HepG2 (cell line): Measurements from ENCODE around the gene NEDD4. TPM values are rescaled to one million over a fixed set of nuclear protein-coding genes. Genes with fewer than 3 reads are reported as not detected.

Source experiments
- ATAC-seq: fragments of 200-7000 bp; cut with Tn5 transposase; 3 replicates; pipeline ENCODE4 v1.9.1; 2020; ENCODE audit warnings: mild to moderate bottlenecking, moderate library complexity
- BruUV-seq: library from RNA; stranded (reverse); fragments of 400-500 nt; replicated peaks from 2 replicates; lab custom pipeline; 2021; lab: Mats Ljungman, UMichigan
- CTCF ChIA-PET: fragments of 300-600 bp; formaldehyde crosslinking; extraction: SDS; loops from one replicate; lab custom pipeline; 2021; ENCODE audit warnings: low total read pairs, inconsistent platforms, low intra/inter-chr PET ratio; lab: Yijun Ruan, JAX
- POLR2A ChIA-PET: fragments of 350-600 bp; sonication (Branson Sonifier 250); formaldehyde crosslinking; loops from one replicate; lab custom pipeline; 2020; ENCODE audit warnings: antibody characterized with exemption, inconsistent platforms; lab: Yijun Ruan, JAX
- DNase-seq: peaks from one replicate; pipeline ENCODE4 v3.0.0-alpha.2; 2015; ENCODE audit warnings: low spot score
- FAIRE-seq: peaks from 3 replicates; lab custom pipeline; 2011; peaks lifted over from hg19 to GRCh38; lab: Jason Lieb, UNC
- H2AFZ ChIP-seq: one replicate; pipeline ENCODE4 v1.6.1; 2011; ENCODE audit warnings: low read length, inconsistent platforms
- H3K27ac ChIP-seq: fragments of 300-600 bp; 3 replicates; pipeline ENCODE4 v1.8.0; 2011; ENCODE audit warnings: mixed run types, mild to moderate bottlenecking, mixed read lengths, low read length, inconsistent platforms; ENCODE audit not compliant: insufficient read depth; ENCODE audit errors: extremely low read length
- H3K27me3 ChIP-seq, 2 experiments: fragments of 200-600 bp in 1 of 2; 2 replicates in 1 of 2; 3 replicates in 1 of 2; pipeline versions ENCODE4 v1.6.0 to v1.8.0; 2011; ENCODE audit warnings: low read length in 2 of 2, mild to moderate bottlenecking in 2 of 2, moderate library complexity in 2 of 2, inconsistent platforms in 1 of 2; ENCODE audit not compliant: insufficient read depth in 2 of 2, control insufficient read depth in 1 of 2
- H3K36me3 ChIP-seq, 2 experiments: fragments of 200-600 bp in 1 of 2; replicated peaks in 1 of 2; 2 replicates in 1 of 2; 3 replicates in 1 of 2; pipeline versions ENCODE4 v1.5.1 to v1.8.0; 2011; ENCODE audit warnings: low read length in 2 of 2, inconsistent platforms in 1 of 2; ENCODE audit not compliant: insufficient read depth in 2 of 2, control insufficient read depth in 1 of 2
- H3K4me1 ChIP-seq: 2 replicates; pipeline ENCODE4 v1.5.1; 2012; ENCODE audit warnings: low read length, inconsistent platforms; ENCODE audit not compliant: insufficient read depth
- H3K4me2 ChIP-seq: 2 replicates; pipeline ENCODE4 v1.6.0; 2011; ENCODE audit warnings: low read depth, low read length, inconsistent platforms
- H3K4me3 ChIP-seq, 3 experiments: fragments of 200-600 bp in 1 of 3; sonication (generic), shearing (Covaris generic) in 1 of 3; replicated peaks in 1 of 3; 2 replicates each; pipeline ENCODE4 v1.5.1; 2011 to 2016; ENCODE audit warnings: low read length in 3 of 3, inconsistent platforms in 2 of 3, low read depth in 2 of 3, mild to moderate bottlenecking in 2 of 3, control low read depth in 1 of 3, mixed read lengths in 1 of 3; ENCODE audit not compliant: insufficient read depth in 1 of 3
- H3K79me2 ChIP-seq: one replicate; pipeline ENCODE4 v1.6.1; 2011; ENCODE audit warnings: low read length, inconsistent platforms; ENCODE audit not compliant: insufficient read depth
- H3K9ac ChIP-seq: 2 replicates; pipeline ENCODE4 v1.6.0; 2011; ENCODE audit warnings: mild to moderate bottlenecking, low read depth, low read length, inconsistent platforms; ENCODE audit not compliant: insufficient read depth
- H3K9me3 ChIP-seq: 2 replicates; pipeline ENCODE4 v1.5.1; 2012; ENCODE audit warnings: mild to moderate bottlenecking, low read length
- H4K20me1 ChIP-seq: 2 replicates; pipeline ENCODE4 v1.6.0; 2011; ENCODE audit warnings: inconsistent platforms, mild to moderate bottlenecking, low read length, moderate library complexity; ENCODE audit not compliant: insufficient read depth
- DNMT3B ChIP-seq: conservative IDR thresholded peaks from 2 replicates; pipeline ENCODE4 v1.6.1; 2016; ENCODE audit warnings: missing biosample characterization, control low read depth
- DRAP1 ChIP-seq: IDR thresholded peaks from 2 replicates; pipeline ENCODE4 v1.6.1; 2016; ENCODE audit warnings: missing genetic modification reagents, missing compliant biosample characterization
- MTF1 ChIP-seq: sonication (generic); formaldehyde crosslinking; IDR thresholded peaks from 2 replicates; pipeline ENCODE4 v1.5.0; 2020; ENCODE audit warnings: missing genetic modification reagents
- NFAT5 ChIP-seq: sonication (generic); formaldehyde crosslinking; IDR thresholded peaks from 2 replicates; pipeline ENCODE4 v1.4.0; 2020; ENCODE audit warnings: missing genetic modification reagents
- NFE2 ChIP-seq: sonication (generic); formaldehyde crosslinking; IDR thresholded peaks from 2 replicates; pipeline ENCODE4 v1.4.0; 2020; ENCODE audit warnings: missing genetic modification reagents
- ONECUT2 ChIP-seq: sonication (generic); formaldehyde crosslinking; IDR thresholded peaks from 2 replicates; pipeline ENCODE4 v1.4.0; 2020; ENCODE audit warnings: missing genetic modification reagents
- PLRG1 ChIP-seq: fragments of 450-650 bp; conservative IDR thresholded peaks from 2 replicates; pipeline ENCODE4 v1.6.1; 2016
- ZNF142 ChIP-seq: sonication (generic); formaldehyde crosslinking; IDR thresholded peaks from 2 replicates; pipeline ENCODE4 v1.4.0; 2020; ENCODE audit warnings: missing genetic modification reagents
- ZNF280D ChIP-seq: sonication (generic); formaldehyde crosslinking; IDR thresholded peaks from 2 replicates; pipeline ENCODE4 v1.5.1; 2020; ENCODE audit warnings: mild to moderate bottlenecking, missing genetic modification reagents
- ZNF577 ChIP-seq: sonication (generic); formaldehyde crosslinking; IDR thresholded peaks from 2 replicates; pipeline ENCODE4 v1.4.0; 2020; ENCODE audit warnings: mild to moderate bottlenecking, low read depth, missing genetic modification reagents, borderline replicate concordance
- ZNF619 ChIP-seq: sonication (generic); formaldehyde crosslinking; IDR thresholded peaks from 2 replicates; pipeline ENCODE4 v1.4.0; 2020; ENCODE audit warnings: mild to moderate bottlenecking, missing genetic modification reagents
- WGBS: methylation state at CpG from one replicate; pipeline ENCODE4 v1.1.6; 2017; ENCODE audit warnings: low lambda C conversion rate; 5-methylcytosine and 5-hydroxymethylcytosine counted together
- in situ Hi-C: cut with HindIII; loops from 2 replicates; pipeline ENCODE4 v1.10.0; 2017; ENCODE audit warnings: low pct_unique_long_range_greater_than_20kb; ENCODE audit not compliant: extremely low pct_ligation_motif_present
- intact Hi-C: fragments of 100-400 bp; cut with micrococcal nuclease; formaldehyde crosslinking; loops from one replicate; pipeline ENCODE4 v1.10.0; 2022; ENCODE audit not compliant: unreplicated experiment
- polyA plus RNA-seq, 8 experiments: library from polyadenylated mRNA; depleted of rRNA in 3 of 8; stranded (reverse) in 7 of 8; unstranded in 1 of 8; fragments of >200 nt; fragmentation: Illumina TruSeq in 4 of 8; extraction: Trizol in 4 of 8; gene quantifications; 2 replicates each; pipeline versions ENCODE4 v1.2.1 to v1.2.3, GENCODE V29; 2011 to 2016; ENCODE audit warnings: low read depth in 4 of 8, missing spikeins in 1 of 8, mixed read lengths in 1 of 8; ENCODE audit not compliant: insufficient read depth in 1 of 8
- total RNA-seq, 5 experiments: library from RNA; depleted of rRNA; stranded (reverse); fragments of >200 nt; fragmentation: Illumina TruSeq; extraction: Trizol; gene quantifications; 2 replicates each; pipeline ENCODE4 v1.2.3, GENCODE V29; 2016; ENCODE audit warnings: low read depth in 1 of 5

Gene NEDD4
- total and polyA plus RNA-seq, 2 of the 13 experiments (the other 11 are each of a cell fraction or from before 2014, with no cell fraction given): 10.4 to 13.0 TPM

GRCh38 chr15:55900019-55900418 lies 93.4 kb downstream of the NEDD4 start:
- Histone ChIP-seq H3K79me2 (no peaks in the 10 kb centered on the region), H3K9me3 (no peaks in the 10 kb centered on the region), H3K27ac (no peak overlapping the region), H3K36me3 (no peaks in the 10 kb centered on the region), H3K27me3 (no peaks in the 10 kb centered on the region), H3K4me3 (no peak overlapping the region), H3K9ac (no peak overlapping the region), H4K20me1 (no peaks in the 10 kb centered on the region), H2AFZ (no peak overlapping the region), H3K4me1 (peaks cover 5% of the 10 kb centered on the region), H3K4me2 (no peak overlapping the region)
- CTCF ChIA-PET: no interaction called here
- intact Hi-C loops: no loop called here
- ATAC-seq (no peak), DNase-seq (no peak), FAIRE-seq (no peak)
- no TSS peak for BruUV-seq
- in situ Hi-C loops: no loop called here
- POLR2A ChIA-PET: no interaction called here
- 92% methylated on average over 3 of the region's 3 CpGs for WGBS
- no peak for TF ChIP-seq NFAT5 (CRISPR knock-in tag)
- no peak for TF ChIP-seq PLRG1
- no peak for TF ChIP-seq DRAP1 (CRISPR knock-in tag)
- no peak for TF ChIP-seq MTF1 (CRISPR knock-in tag)
- TF ChIP-seq ZNF142 (CRISPR knock-in tag): no peak
- no peak for TF ChIP-seq ZNF619
- TF ChIP-seq ZNF280D (CRISPR knock-in tag): no peak
- TF ChIP-seq ZNF577 (CRISPR knock-in tag): no peak
- no peak for TF ChIP-seq DNMT3B
- no peak for TF ChIP-seq ONECUT2 (CRISPR knock-in tag)
- TF ChIP-seq NFE2 (CRISPR knock-in tag): no peak
